ENCODE results near the gene BACE2.

Gene BACE2

DNA sequence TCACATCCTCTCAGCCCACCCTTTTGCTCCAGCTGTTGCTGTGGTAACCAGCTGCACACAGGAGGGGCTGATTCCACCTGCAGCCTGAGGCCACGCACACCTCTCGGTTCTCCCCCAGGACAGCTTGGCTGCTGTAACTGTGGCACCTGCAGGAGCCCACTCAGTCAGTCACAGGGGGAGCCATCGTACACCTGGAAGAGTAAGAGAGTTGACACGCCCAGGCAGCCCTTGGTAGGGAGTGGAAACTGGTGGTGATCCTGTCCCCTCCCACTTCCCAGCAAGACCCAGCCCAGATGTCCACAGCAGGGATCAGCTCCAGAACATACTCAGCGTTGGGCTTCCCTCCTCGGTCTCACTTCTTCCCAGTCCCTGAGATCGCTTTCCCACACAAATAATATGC, 32.2 kb upstream of the BACE2 start:
- TF ChIP-seq ZNF677 (tag by site-specific recombination; IDR thresholded peaks at IDR 0.05) (no peak), YY2 (tag by site-specific recombination; IDR thresholded peaks at IDR 0.05) (no peak), ZSCAN4 (tag by site-specific recombination; IDR thresholded peaks at IDR 0.05) (no peak), ZNF354C (tag by site-specific recombination; IDR thresholded peaks at IDR 0.05; ENCODE audit: borderline replicate concordance, low read depth) (no peak), ZBTB7A (tag by site-specific recombination; IDR thresholded peaks at IDR 0.05; ENCODE audit: low read depth) (no peak), ZNF398 (tag by site-specific recombination; IDR thresholded peaks at IDR 0.05) (no peak), ZNF211 (tag by site-specific recombination; IDR thresholded peaks at IDR 0.05; ENCODE audit: low read depth) (no peak), ZNF274 (IDR thresholded peaks at IDR 0.05; ENCODE audit: low read length) (no peak), ZNF274 (tag by site-specific recombination; IDR thresholded peaks at IDR 0.05; ENCODE audit: borderline replicate concordance) (no peak), ZNF423 (tag by site-specific recombination; IDR thresholded peaks at IDR 0.05) (no peak)
- TF ChIP-seq, protein P1, sequence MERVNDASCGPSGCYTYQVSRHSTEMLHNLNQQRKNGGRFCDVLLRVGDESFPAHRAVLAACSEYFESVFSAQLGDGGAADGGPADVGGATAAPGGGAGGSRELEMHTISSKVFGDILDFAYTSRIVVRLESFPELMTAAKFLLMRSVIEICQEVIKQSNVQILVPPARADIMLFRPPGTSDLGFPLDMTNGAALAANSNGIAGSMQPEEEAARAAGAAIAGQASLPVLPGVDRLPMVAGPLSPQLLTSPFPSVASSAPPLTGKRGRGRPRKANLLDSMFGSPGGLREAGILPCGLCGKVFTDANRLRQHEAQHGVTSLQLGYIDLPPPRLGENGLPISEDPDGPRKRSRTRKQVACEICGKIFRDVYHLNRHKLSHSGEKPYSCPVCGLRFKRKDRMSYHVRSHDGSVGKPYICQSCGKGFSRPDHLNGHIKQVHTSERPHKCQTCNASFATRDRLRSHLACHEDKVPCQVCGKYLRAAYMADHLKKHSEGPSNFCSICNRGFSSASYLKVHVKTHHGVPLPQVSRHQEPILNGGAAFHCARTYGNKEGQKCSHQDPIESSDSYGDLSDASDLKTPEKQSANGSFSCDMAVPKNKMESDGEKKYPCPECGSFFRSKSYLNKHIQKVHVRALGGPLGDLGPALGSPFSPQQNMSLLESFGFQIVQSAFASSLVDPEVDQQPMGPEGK (tag by site-specific recombination; IDR thresholded peaks at IDR 0.05), result no peak
- TF ChIP-seq, protein P2, sequence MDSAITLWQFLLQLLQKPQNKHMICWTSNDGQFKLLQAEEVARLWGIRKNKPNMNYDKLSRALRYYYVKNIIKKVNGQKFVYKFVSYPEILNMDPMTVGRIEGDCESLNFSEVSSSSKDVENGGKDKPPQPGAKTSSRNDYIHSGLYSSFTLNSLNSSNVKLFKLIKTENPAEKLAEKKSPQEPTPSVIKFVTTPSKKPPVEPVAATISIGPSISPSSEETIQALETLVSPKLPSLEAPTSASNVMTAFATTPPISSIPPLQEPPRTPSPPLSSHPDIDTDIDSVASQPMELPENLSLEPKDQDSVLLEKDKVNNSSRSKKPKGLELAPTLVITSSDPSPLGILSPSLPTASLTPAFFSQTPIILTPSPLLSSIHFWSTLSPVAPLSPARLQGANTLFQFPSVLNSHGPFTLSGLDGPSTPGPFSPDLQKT (IDR thresholded peaks at IDR 0.05; ENCODE audit: borderline replicate concordance, low read depth, low read length), result no peak
- TF ChIP-seq, protein P3, sequence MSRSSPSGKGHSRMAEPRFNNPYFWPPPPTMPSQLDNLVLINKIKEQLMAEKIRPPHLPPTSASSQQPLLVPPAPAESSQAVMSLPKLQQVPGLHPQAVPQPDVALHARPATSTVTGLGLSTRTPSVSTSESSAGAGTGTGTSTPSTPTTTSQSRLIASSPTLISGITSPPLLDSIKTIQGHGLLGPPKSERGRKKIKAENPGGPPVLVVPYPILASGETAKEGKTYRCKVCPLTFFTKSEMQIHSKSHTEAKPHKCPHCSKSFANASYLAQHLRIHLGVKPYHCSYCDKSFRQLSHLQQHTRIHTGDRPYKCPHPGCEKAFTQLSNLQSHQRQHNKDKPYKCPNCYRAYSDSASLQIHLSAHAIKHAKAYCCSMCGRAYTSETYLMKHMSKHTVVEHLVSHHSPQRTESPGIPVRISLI (tag by site-specific recombination; IDR thresholded peaks at IDR 0.05), result no peak
- no peak overlapping the region for H3K27ac ChIP-seq (ENCODE audit: extremely low read depth, low read depth, low read length)
- no peaks in the 10 kb centered on the region for H3K9me3 ChIP-seq (ENCODE audit: control insufficient read depth, insufficient read depth, low read depth, low read length)
- POLR2A ChIA-PET, result interaction anchor here (0.6 kb wide), 1 partner anchor 306 kb away, joined by 3 read pairs; no protein-coding TSS in a partner anchor
- H3K36me3 ChIP-seq (ENCODE audit: control insufficient read depth in 2 of 2, insufficient read depth in 1 of 2, low read length in 2 of 2), result no peaks in the 10 kb centered on the region
- no peaks in the 10 kb centered on the region for H3K4me1 ChIP-seq (ENCODE audit: control insufficient read depth, insufficient read depth, low read length)
- CTCF ChIA-PET, result interaction anchor here (0.7 to 7.5 kb wide), 4 partner anchors 12 to 46 kb away, joined by 3 to 101 read pairs (median 20); no protein-coding TSS in a partner anchor
- no peak overlapping the region for H3K4me3 ChIP-seq (ENCODE audit: low read depth, low read length)

DNA sequence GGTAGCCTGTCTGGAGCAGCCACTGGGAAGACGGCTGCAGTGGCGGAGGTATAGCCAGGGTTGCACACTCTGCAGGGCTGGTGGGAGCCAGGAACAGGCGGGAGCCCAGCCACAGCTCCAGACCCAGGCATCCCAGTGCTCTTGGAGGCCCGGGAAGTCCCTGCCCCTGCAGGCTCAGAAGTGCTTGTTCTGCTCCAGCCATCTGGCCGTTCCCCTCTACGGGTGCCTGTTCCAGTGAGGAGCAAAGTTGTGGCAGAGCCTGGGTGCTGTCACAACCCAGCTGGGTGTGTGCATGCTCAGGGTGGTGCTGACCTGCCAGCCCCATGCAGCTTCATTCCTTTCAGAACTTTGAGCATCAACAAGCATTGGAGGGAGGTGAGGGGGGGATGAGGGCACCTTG, 31.7 kb upstream of the BACE2 start:
- Histone ChIP-seq H3K27ac (ENCODE audit: extremely low read depth, low read depth, low read length) (no peak overlapping the region), H3K4me3 (ENCODE audit: low read depth, low read length) (no peak overlapping the region), H3K4me1 (ENCODE audit: control insufficient read depth, insufficient read depth, low read length) (no peaks in the 10 kb centered on the region), H3K36me3 (ENCODE audit: control insufficient read depth in 2 of 2, insufficient read depth in 1 of 2, low read length in 2 of 2) (no peaks in the 10 kb centered on the region), H3K9me3 (ENCODE audit: control insufficient read depth, insufficient read depth, low read depth, low read length) (no peaks in the 10 kb centered on the region)
- TF ChIP-seq ZSCAN16 (tag by site-specific recombination; IDR thresholded peaks at IDR 0.05) (no peak), GLI2 (tag by site-specific recombination; IDR thresholded peaks at IDR 0.05; ENCODE audit: borderline replicate concordance, low read depth) (no peak), CTCF (tag by site-specific recombination; IDR thresholded peaks at IDR 0.05) (no peak)
- TF ChIP-seq, protein P4, sequence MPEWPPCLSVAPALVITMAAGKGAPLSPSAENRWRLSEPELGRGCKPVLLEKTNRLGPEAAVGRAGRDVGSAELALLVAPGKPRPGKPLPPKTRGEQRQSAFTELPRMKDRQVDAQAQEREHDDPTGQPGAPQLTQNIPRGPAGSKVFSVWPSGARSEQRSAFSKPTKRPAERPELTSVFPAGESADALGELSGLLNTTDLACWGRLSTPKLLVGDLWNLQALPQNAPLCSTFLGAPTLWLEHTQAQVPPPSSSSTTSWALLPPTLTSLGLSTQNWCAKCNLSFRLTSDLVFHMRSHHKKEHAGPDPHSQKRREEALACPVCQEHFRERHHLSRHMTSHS (tag by site-specific recombination; IDR thresholded peaks at IDR 0.05), result no peak
- CTCF ChIA-PET, result interaction anchor here (0.5 to 7.5 kb wide), 5 partner anchors 11 to 641 kb away, joined by 3 to 101 read pairs (median 3); no protein-coding TSS in a partner anchor
- POLR2A ChIA-PET, result interaction anchor here (0.6 kb wide), 1 partner anchor 306 kb away, joined by 3 read pairs; no protein-coding TSS in a partner anchor
